ENCODE results near the gene VWA2.

DNA sequence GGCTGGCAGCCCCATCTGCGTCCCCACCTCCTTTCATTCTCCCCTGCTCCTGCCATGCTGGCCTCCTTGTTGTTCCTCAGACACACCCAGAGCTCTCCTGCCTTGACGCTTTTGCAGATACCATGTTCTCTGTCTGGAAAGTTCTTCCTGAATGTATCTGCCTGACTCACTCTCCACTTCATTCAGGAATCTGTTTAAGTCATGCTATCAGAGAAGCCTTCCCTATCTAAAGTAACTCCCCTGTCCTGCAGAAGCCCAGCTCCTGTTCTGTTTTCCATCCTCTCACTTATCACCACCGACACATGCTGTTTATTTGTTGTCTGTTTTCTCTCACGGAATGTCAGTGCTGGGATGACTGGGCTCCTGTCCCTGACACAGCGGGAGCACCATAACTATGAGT is 83.3 kb downstream of the VWA2 start:
- TF ChIP-seq, protein P1, sequence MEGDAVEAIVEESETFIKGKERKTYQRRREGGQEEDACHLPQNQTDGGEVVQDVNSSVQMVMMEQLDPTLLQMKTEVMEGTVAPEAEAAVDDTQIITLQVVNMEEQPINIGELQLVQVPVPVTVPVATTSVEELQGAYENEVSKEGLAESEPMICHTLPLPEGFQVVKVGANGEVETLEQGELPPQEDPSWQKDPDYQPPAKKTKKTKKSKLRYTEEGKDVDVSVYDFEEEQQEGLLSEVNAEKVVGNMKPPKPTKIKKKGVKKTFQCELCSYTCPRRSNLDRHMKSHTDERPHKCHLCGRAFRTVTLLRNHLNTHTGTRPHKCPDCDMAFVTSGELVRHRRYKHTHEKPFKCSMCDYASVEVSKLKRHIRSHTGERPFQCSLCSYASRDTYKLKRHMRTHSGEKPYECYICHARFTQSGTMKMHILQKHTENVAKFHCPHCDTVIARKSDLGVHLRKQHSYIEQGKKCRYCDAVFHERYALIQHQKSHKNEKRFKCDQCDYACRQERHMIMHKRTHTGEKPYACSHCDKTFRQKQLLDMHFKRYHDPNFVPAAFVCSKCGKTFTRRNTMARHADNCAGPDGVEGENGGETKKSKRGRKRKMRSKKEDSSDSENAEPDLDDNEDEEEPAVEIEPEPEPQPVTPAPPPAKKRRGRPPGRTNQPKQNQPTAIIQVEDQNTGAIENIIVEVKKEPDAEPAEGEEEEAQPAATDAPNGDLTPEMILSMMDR (optimal IDR thresholded peaks at IDR 0.05 in 1 of 3, IDR thresholded peaks at IDR 0.05 in 1 of 3, conservative IDR thresholded peaks at IDR 0.05 in 1 of 3; ENCODE audit: extremely low read depth in 1 of 3, insufficient read depth in 2 of 3, low read length in 3 of 3): no peak
- TF ChIP-seq EZH2 (IDR thresholded peaks at IDR 0.05; ENCODE audit: low read length): no peak

Data from keratinocyte (primary cell).